Measurements from ENCODE around the gene PGGHG.
"Not testable (repeated sequence)": the region's sequence is repeated elsewhere in the genome, so short reads cannot be mapped to it uniquely, and the experiment has no call there.

The PGGHG gene

DNA sequence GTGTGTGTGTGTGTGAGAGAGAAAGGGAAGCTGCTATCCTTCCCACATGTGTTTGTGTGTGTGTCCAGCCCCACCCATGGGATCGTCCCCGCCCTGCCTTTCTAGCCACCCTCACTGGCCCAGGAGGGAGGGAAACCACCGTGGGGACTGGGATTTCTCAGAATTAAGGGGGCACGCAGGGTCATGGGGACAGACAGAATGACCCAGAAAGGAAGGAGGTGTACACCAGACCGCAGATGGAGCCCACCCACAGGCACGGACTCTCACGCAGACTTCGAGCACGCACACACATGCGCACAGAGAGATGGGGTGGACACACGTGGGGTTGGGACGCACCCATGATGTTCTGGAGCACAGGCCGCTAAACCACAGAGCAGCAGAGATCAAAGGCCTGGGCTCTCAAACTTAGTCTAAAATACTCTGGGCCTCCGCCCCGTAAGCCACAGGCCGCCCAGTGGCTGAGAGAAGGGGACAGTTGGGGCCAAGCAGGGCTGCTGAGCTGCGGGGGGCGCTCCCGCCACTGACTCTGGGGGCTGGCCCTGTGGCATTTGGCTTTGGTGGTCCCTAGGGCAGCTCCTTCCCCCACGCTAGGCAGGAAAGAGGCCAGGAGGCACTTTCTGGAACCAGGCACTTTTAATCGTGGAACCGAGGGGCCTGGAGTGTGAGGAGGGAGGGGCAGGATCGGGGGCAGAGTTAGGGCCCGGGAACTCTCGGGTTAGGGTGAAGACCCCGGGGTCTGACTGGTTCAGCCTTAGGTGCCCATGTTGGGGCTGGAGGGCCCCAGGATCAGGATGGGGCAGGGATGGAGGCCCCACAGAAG is 8.9 kb downstream of the PGGHG start:
- DNase-seq (ENCODE audit: low read depth): peak; percentile 43

DNA sequence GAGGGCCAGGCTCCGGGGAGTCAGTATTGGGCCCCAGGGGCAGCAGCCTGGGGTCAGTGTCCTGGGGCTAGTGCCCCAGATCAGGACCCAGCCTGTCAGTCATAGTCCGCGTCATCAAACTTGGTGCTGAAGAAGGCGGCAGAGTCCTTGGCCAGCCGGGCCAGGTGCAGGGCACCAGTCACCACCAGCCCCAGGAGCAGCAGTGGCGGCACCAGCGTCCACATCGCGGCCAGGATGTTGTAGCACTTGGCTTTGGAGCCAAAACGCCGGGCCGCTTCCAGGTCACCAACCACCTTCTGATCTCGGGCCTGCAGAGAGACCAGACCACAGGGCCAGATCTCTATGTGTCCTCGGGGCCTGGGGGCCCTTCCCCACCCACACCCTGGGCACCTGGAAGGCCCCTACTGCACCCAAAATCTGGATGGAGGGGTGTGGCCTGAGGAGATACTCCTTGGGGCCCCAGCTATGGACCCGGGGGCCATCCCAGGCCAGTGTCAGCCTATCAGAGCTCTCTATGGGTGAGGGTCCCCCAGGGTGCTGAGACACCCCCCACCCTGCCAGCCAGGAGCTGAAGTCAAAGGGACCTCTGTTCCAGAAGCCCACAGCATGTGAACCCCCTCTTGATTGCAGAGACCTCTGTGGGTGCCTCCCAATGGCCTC is 9.6 kb downstream of the PGGHG start:
- no peak for DNase-seq (ENCODE audit: low read depth)

DNA sequence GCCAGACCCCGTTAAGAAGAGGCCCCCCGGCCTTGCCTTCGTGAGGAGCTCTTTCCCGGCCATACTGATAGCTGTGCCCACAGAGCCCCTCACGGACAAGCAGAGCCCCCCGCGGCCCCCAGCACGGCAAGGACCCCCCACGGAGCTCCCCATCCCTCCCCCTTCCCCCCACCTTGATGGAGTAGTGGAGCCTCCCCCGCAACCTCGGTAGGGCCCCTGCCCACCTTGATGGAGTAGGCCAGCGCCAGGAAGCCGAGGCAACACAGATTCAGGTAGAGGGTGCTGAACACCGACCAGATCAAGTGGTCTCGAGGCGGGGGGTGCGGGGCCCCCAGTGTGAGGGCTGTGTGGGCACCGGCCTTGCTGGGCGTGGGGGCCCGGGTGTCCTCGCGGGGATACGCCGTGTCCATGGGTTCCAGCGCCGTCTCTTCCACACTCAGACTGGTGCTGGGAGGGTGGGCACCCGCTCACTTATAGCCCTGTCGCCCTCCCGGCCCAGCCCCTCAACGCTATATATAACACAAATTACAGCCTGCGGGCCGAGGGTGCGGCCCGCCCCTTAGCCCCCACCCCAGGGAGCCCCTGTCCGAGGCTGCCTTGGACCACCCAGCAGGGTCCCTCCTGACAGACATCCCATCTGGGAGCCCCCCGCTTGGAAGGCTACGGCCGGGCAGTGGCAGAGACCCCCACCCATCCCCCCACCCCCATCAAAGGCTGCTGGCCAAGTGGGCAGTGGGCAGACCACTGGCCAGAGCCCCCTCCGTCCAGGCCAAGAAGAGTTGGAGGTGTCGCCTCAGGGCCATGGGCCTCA is 10.4 kb downstream of the PGGHG start, which contains the start of gene IFITM5:
Gene IFITM5 (minus strand): TSS at position 446 of the 811 bp plus-strand sequence. CDS start 36 bp downstream, at position 410.
- peak; percentile 61 for DNase-seq (ENCODE audit: low read depth)

DNA sequence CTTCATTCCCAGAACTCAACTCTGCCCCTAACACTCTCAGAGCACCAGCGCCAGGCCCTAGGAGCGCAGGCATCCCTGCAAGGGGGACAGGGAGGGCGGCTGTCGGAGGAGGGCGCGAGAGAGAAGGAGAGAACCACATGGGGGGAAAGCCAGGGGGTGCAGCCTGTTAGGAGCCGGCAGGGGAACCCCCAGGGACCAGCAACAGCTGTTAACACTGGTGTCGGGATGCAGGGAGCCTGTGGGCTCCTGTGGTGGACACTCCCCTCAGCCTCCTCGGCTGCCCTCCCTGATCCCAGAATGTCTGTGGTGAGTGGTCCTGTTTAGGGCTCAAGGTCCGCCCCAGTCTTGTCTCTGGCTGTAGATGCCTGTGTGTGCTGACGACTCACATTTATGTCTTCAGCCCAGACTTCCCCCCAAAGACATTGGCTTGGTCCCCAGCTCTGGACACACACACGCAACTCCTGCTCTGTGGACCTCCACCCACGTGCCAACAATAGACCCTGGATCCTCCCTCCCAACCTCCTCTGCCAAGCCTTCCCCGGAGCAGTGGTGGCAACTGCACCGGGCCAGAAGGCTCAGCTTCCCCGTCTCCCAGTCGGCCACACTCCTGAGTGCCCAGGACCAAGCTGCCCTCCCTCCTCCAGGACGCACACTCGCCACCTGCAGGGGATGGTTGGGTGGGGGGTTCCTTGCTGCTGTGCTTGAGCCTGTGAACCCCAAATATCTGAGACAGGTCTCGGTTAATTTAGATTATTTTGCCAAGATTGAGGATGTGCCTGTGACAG is 11.2 kb downstream of the PGGHG start:
- DNase-seq (ENCODE audit: low read depth): peak; percentile 56

DNA sequence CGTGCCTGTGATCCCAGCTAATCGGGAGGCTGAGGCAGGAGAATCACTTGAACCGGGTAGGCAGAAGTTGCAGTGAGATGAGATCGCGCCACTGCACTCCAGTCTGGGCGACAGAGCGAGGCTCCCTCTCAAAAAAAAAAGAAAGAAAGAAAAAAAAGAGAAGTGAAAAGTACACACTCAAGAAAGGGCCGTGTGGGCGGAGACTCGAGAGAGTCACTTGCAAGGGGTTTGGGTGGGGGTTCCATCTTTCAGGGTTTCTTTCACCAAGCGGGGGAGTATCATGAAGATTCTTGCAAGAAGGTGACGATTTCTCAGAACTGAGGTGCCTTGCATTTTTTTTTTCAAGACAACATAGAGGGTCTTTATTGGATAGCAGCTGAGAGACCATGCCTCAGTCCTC is 14.4 kb downstream of the PGGHG start:
- DNase-seq (ENCODE audit: low read depth): no peak

DNA sequence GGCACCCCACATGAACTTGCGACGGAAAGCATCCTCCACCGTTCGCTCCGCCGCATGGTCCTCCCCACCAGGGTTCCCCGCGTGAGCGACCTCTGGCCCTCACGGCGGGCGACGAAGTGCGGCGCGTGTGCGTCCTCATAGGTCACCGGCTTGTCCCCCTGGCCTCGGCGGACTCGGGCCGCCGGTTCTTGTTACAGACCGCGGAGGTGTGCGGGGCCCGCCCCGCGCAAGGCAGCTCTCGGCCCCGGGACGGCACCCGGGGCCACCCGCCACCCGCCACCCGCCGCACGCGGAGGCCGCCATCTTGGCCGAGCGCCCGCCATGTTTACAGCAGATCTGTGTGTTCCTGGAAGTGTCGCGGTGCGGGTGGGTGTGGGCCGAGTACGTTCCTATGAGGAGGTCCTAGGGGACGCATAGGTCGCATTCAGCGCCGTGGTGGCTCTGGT is 15.2 kb downstream of the PGGHG start:
- no peak for DNase-seq (ENCODE audit: low read depth)

DNA sequence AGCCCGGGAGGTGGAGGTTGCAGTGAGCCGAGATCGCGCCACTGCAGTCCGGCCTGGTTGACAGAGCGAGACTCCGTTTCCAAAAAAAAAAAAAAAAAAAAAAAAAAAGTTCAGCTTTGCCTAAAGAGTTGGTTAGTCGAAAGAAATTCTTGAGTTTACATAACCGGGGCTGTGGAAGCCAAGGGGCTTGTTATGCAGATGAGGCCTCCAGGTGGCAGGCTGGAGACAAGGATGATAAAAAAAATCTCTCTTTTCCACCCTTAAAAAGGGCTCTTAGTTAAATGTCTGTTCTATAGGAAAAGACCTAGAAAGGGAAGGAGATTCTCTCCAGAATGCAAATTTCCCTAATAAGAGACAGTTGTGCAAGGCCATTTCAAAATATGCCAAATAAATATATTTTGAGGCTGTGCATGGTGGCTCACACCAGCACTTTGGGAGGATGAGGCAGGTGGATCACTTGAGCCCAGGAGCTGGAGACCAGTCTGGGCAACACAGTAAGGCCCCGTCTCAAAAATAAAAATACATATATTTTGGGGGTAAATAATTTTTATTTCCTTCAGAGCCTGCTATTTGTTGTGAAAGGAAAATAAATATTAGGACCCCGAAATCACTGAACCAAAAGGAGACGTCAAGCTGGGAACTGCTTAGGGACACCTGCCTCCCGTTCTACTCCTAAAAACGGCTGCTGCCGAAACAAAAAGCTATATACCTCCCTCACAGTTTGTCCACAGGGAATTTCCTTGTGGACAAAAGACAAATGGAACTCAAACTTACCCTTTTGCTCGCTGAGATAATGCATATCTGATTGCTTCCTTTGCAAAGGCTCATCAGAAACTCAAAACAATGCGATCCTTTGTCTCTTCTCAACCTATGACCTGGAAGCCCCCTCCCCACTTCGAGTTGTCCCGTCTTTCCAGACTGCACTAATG is 16.3 kb downstream of the PGGHG start:
- DNase-seq (ENCODE audit: low read depth): no peak

DNA sequence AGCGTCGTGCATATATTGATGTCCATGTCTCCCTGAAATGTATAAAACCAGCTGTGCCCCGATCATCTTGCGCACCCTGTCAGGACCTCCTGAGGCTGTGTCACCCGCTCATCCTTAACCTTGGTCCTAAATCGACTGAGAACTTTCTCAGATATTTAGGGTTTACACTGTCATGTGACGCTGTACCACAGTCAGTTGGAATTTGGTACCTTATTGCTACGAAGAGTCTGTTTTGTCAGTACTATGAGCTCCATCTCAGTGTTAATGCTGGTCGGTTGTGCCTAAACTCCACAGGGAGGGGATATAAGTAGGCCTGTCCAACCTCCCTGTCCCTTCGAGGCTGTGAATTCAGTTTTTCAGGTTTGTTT is 16.9 kb downstream of the PGGHG start:
- no peak for DNase-seq (ENCODE audit: low read depth)

DNA sequence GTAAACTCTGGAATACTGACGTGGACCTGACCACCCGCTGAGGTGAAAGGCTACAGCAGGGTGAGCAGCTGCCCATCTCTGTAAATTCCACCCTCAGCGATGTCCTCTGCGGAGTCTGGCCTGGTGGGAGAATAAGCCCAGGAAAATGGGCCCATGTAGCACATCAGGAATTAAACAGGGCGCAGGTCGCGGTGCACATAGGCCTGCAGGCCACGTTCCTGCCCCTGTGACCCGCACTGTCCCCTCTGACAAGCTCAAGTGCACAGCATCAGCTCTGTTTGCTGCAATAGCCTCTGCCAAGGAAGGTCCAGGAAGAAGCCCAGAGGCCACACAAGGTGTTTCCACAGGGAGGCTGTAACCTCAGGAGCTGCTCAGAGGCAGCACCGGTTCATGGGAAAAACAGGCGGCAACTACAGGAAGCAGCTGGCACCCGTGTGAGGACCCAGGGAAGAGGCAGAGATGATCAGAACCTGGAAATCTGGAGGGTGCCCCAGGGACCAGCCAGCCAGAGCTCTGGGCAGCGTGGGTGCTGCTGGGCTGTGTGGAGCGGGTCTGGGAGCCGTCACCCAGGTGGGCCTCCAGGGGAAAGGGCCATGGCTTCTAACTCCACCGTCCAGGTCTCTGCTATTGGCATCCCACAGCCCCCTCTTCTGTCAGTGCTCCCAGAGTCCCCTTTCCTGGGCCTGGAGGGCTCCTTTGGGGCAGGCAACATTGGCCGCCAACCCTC is 17.9 kb downstream of the PGGHG start:
- no peak for DNase-seq (ENCODE audit: low read depth)

DNA sequence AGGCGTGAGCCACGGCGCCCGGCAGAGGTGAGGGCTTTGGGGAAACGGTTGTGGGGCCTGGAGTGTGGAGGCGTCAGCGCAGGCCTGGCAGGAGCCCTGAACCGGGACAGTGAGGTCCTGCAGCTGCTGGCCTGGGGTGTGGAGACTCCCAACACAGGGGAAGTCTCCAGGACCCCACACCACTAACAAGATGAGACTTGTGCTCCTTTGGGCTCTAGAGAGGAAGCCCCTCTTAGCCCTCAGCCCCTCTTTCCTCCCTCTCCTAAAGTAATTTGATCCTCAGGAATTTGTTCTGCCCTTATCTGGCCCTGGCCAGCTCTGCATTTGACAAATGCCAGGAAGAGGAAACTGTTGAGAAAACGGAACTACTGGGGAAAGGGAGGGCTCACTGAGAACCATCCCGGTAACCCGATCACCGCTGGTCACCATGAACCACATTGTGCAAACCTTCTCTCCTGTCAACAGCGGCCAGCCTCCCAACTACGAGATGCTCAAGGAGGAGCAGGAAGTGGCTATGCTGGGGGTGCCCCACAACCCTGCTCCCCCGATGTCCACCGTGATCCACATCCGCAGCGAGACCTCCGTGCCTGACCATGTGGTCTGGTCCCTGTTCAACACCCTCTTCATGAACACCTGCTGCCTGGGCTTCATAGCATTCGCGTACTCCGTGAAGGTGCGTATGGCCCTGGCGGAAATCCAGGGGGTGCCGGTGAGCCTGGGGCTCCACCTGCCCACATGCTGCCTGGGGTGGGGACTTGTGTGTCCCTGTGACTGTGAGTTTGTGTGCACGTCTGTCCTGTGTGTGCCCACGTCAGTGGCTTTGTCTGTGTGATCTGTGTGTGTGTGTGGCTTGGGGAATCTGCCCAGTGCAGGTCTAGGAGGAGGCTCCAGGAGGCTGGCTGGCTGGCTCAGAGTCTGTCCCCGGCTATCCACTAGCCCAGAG is 19.1 kb downstream of the PGGHG start, which contains the start of gene IFITM2:
Gene IFITM2 (plus strand): TSS at position 51 of the 943 bp plus-strand sequence. CDS start 377 bp downstream, at position 428.
- DNase-seq (ENCODE audit: low read depth): not testable (repeated sequence)

DNA sequence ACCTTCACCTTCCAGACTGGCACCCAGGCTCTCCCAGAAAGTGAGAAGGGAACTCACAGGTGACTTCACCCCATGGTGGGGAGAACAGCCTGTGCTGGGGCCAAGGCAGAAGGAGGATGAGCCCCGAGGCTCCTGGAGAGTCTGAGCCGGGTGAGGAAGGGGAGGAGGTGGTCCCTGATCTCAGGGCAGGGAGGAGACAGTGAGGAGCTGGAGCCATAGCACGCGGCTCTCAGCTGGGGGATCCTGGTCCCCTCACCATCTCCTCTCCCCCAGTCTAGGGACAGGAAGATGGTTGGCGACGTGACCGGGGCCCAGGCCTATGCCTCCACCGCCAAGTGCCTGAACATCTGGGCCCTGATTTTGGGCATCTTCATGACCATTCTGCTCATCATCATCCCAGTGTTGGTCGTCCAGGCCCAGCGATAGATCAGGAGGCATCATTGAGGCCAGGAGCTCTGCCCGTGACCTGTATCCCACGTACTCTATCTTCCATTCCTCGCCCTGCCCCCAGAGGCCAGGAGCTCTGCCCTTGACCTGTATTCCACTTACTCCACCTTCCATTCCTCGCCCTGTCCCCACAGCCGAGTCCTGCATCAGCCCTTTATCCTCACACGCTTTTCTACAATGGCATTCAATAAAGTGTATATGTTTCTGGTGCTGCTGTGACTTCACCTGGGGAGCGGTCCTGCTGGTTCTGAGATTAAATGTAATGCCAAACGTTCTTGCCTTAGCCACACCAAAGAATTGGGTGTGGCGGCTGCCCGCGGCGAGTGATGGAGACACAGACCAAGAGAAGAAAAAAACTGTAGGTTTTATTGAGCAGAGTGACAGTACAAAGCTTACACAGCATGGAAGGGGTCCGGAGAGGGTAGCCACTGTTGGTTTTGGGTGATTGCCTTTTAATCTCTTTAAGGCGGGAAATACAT is 20.1 kb downstream of the PGGHG start:
- not testable (repeated sequence) for DNase-seq (ENCODE audit: low read depth)

DNA sequence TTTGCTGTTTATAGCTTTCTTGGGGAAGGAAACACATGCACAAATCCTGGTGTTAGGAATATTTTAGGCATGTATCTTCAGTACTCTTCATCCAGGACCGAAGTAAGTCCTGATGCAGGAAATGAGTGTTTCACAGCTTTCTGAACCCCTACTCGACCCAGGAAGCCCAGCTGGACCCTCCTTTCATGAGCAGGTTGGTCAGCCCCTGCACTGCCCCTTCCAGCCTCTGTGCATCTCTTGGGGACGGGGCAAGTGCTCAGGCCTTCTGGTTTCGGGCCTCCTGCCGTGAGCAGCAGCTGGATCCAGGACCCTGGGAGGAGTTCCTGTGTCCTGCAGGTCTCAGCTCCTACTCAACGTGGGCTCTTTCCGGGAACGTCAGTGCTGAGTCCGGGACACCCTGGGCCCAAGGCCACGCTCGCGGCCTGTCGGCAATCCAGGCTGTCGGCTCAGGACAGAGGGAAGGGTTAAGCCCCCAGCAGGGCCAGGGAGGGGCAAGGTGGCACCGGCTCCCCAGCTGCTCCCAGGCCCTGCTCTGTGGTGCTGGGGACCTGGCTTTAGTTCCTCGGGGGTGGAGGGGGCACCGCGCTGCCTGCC is 21.1 kb downstream of the PGGHG start:
- DNase-seq (ENCODE audit: low read depth): not testable (repeated sequence)

DNA sequence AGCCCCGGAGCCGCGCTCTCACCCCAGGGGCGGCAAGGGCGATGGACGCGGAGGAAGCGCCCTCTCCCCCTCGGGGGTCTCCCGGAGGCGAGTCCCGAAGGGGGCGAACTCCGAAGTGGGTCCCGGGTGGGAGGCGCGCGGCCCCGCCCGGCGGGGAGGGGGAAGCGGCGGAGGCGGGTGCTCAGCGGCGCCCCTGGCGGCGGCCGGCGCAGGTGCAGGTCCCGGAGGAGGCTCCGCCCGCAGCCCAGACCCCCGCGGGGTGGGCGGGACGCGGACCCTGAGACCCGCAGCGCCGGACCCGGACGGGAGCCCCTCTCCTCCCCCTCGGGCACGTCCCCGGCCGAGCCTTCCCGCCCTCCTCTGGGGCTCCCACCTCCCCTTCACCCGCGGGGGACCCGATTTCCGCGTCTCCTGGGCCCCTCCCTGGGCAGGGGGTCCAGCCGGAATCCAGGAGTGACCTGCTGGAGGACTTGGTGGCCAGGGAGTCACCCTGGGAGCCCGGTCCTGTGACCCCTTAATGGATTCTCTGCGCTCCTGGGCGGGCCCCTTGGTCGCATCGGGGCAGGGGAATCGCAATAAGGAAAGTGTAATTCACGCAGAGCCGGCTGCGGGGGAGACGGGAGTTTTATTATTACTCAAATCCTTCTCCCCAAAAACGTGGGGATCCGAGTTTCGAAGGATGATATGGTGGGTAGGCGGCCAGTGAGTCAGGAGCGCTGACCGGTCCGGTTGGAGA is 22.3 kb downstream of the PGGHG start:
- not testable (repeated sequence) for DNase-seq (ENCODE audit: low read depth)

DNA sequence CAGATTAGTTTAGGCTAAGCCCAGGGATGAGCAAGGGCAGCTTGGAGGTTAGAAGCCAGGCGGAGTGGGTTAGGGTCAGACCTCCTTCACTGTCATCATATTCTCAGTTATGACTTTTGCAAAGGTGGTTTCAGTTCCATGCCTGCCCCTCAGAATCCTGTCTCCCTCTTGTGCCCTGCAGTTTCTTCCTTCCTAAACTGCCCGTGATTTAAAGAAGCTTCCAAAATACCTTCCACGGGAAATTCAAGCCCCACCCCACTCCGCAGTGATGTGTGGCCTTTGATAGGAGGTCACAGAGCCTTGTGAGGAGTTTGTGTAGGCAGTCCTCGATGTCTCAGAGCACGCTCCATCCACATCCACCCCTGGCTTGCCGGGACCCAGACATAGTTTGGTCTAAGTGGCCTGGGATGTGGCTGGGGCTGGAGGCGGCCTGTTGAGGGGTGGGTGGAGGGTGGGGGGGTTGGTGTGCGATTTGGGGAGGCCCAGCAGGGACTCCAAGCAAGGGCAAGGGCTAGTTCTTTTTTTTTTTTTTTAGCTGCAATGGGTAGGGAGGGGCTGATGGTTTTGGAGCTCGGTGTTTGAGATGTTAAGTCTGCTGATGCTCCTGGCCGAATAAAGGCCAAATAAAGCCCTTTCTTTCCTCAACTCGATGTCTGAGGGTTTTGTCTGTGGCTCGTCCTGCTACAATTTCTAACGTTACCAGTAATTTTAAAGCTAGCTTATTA is 23.3 kb downstream of the PGGHG start:
- no peak for DNase-seq (ENCODE audit: low read depth)

DNA sequence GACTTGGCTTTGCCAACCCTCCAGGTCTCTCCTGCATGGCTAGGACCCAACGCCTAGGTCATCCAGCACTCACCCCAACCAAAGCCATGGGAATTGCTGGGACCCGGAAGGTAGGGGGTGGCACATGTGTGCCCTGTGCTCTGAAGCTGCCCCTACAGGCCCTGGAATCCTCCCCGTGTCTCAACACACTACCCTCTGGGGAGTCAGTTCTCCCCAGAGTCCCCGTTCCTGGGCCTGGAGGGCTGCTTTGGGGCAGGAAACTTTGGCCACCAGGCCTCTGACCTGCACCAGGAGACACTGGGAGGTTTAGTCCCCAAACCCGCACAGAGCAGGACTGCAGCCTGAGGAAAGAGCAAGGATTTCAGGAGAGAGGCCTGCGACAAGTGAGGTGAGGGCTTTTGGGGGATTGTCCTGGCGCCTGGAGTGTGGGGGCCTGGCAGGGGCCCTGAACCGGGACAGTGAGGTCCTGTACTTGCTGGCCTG is 24.4 kb downstream of the PGGHG start:
- DNase-seq (ENCODE audit: low read depth): no peak
